Measurements from ENCODE around the gene CNTFR. TPM values are rescaled to one million over a fixed set of nuclear protein-coding genes. Genes with fewer than 3 reads are reported as not detected.

The CNTFR gene
- total RNA-seq, 1 experiment from 2014 or later = not detected

DNA sequence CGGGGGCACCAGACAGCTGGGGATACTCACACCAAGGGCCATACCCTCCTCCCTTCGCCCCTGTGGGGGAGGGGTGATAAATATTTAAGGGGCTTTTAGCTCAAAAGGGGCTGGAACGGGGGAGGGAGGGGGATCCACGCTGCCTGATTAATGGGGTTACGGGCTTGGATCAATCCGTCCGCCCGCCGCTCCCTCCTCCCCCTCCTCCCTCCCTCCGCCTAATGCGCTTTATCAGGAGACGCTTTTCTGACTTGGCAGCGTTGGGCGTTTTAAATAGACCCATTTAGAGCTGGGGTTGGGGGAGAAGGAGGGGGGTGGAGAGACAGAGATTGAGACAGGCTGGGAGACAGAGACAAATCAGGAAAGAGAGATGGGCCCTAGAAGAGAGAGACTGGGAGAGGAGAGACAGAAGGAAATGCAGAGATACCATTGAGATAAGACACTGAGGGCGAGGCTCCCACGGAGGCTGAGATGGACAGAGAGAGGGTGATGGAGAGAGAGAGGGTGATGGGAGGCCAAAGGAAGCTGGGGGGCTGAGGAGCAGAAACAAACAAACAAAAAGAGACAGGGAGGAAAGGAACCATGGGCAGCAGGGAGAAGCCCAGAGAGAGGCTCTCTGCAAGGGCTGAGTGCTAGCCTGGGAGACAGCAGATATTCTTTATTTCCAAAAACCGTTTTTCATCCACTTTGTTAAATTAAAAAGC is 10.3 kb downstream of the CNTFR start:
- BruUV-seq (replicated peaks) = no TSS peak
- H3K27ac Mint-ChIP-seq (ENCODE audit: unreplicated experiment) = no peak overlapping the region
- intact Hi-C loops (cut with micrococcal nuclease; ENCODE audit: unreplicated experiment) = no loop called here
- CTCF ChIA-PET = interaction anchor here (1.4 kb wide), 1 partner anchor 12 kb away, joined by 4 read pairs; no protein-coding TSS in a partner anchor
- no peak for DNase-seq
- H3K9me3 Mint-ChIP-seq (ENCODE audit: low read depth, unreplicated experiment) = no peaks in the 10 kb centered on the region
- peaks cover 93% of the 10 kb centered on the region for H3K27me3 Mint-ChIP-seq (ENCODE audit: unreplicated experiment)
- no peak overlapping the region for H3K4me3 Mint-ChIP-seq (ENCODE audit: low read depth, unreplicated experiment)
- TF ChIP-seq, protein P1, sequence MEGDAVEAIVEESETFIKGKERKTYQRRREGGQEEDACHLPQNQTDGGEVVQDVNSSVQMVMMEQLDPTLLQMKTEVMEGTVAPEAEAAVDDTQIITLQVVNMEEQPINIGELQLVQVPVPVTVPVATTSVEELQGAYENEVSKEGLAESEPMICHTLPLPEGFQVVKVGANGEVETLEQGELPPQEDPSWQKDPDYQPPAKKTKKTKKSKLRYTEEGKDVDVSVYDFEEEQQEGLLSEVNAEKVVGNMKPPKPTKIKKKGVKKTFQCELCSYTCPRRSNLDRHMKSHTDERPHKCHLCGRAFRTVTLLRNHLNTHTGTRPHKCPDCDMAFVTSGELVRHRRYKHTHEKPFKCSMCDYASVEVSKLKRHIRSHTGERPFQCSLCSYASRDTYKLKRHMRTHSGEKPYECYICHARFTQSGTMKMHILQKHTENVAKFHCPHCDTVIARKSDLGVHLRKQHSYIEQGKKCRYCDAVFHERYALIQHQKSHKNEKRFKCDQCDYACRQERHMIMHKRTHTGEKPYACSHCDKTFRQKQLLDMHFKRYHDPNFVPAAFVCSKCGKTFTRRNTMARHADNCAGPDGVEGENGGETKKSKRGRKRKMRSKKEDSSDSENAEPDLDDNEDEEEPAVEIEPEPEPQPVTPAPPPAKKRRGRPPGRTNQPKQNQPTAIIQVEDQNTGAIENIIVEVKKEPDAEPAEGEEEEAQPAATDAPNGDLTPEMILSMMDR (IDR thresholded peaks at IDR 0.05; ENCODE audit: unreplicated experiment) = no peak
- no peaks in the 10 kb centered on the region for H3K4me1 Mint-ChIP-seq (ENCODE audit: low read depth, unreplicated experiment)
- H3K36me3 Mint-ChIP-seq (ENCODE audit: insufficient read depth, unreplicated experiment) = peaks cover 5% of the 10 kb centered on the region

DNA sequence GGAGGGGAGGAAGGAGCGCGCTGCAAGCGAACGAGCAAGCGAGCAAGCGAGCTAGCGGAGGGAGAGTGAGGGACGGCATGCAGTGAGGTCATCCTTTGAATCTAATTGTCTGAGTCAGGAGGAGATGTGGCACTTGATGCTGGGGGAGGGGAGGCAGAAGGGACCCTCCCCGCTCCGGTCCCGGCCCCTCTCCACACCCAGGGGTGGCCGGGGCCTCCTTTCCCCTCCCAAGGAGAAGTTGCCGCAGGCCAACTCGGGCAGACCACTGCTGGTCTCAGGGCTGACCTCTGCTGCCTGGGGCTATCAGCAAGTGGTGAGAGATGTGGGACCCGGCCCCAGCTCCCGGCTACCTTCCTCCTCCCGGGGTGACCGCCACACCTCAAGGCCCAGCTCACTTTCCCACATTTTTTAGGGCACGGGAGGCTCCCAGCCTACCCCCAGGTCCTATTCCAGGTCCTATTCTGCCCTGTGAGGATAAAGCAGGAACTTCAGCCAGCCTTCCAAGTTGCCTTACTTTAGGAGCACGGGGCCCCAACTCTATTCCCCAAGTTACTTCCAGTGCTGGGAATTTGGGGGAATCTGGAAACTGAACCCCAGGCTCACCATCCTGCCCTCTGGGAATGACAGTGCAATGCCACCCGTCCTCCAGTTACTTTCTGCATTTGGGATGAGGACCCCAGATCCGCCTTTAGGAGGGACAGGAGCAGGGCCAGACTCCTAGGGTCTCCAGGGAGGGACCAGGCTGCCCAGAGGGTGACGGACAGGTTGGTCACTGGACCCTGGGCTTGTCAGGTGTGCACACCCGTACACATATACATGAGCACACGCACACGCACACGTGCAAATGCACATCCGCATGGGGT is 11.1 kb downstream of the CNTFR start:
- TF ChIP-seq, protein P1 (IDR thresholded peaks at IDR 0.05; ENCODE audit: unreplicated experiment) = no peak
- CTCF ChIA-PET = no interaction called here
- Mint-ChIP-seq H3K27ac (ENCODE audit: unreplicated experiment) (no peak overlapping the region), H3K4me3 (ENCODE audit: low read depth, unreplicated experiment) (no peak overlapping the region), H3K36me3 (ENCODE audit: insufficient read depth, unreplicated experiment) (peaks cover 5% of the 10 kb centered on the region), H3K4me1 (ENCODE audit: low read depth, unreplicated experiment) (no peaks in the 10 kb centered on the region), H3K27me3 (ENCODE audit: unreplicated experiment) (peaks cover 93% of the 10 kb centered on the region), H3K9me3 (ENCODE audit: low read depth, unreplicated experiment) (no peaks in the 10 kb centered on the region)
- BruUV-seq (replicated peaks) = no TSS peak
- DNase-seq = no peak
- intact Hi-C loops (cut with micrococcal nuclease; ENCODE audit: unreplicated experiment) = no loop called here

DNA sequence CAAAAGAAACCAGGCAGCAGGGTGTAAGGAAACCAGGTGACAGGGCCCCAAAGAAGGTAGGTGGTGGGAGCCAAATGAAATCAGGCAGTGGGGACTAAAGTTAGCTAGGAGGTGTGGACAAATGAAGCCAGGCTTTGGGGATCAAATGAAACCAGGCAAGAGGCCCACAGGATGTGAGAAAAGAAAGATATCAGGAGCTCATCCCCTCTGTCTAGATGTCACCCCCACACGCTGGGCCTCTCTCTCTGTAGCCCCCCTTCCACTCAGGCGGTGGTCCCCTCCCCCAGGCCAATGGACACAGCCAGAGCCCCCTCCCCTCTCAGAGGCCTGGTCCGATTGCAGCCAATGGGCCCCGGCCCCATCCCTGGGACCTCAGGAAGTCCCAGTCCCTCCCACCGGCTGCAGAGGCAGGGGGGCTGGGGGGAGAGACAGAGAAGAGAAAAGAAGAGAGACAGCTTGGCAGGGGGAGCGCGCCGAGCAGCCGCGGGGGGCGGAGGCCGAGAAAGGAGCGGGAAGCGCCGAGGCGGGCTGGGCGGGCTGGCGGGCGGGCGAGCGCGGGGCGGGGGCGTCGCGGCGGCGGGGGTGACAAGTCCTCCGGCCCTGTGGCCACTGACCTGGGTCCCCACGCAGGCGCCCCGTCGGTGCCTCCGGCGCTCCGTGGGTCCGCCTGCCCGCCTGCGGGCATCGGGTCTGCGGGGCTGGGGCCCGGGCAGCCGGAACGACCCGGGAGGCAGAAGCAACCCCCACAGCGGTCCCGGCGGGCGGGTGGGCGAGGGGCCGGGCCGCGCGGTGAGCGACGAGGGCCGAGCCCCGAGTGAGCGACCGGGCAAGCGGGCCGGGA is 11.9 kb downstream of the CNTFR start:
- CTCF ChIA-PET = no interaction called here
- Mint-ChIP-seq H3K4me1 (ENCODE audit: low read depth, unreplicated experiment) (no peaks in the 10 kb centered on the region), H3K27me3 (ENCODE audit: unreplicated experiment) (peaks cover 89% of the 10 kb centered on the region), H3K9me3 (ENCODE audit: low read depth, unreplicated experiment) (no peaks in the 10 kb centered on the region), H3K4me3 (ENCODE audit: low read depth, unreplicated experiment) (no peak overlapping the region), H3K36me3 (ENCODE audit: insufficient read depth, unreplicated experiment) (peaks cover 5% of the 10 kb centered on the region), H3K27ac (ENCODE audit: unreplicated experiment) (no peak overlapping the region)
- TF ChIP-seq, protein P1 (IDR thresholded peaks at IDR 0.05; ENCODE audit: unreplicated experiment) = no peak
- BruUV-seq (replicated peaks) = no TSS peak
- no peak for DNase-seq
- intact Hi-C loops (cut with micrococcal nuclease; ENCODE audit: unreplicated experiment) = no loop called here

DNA sequence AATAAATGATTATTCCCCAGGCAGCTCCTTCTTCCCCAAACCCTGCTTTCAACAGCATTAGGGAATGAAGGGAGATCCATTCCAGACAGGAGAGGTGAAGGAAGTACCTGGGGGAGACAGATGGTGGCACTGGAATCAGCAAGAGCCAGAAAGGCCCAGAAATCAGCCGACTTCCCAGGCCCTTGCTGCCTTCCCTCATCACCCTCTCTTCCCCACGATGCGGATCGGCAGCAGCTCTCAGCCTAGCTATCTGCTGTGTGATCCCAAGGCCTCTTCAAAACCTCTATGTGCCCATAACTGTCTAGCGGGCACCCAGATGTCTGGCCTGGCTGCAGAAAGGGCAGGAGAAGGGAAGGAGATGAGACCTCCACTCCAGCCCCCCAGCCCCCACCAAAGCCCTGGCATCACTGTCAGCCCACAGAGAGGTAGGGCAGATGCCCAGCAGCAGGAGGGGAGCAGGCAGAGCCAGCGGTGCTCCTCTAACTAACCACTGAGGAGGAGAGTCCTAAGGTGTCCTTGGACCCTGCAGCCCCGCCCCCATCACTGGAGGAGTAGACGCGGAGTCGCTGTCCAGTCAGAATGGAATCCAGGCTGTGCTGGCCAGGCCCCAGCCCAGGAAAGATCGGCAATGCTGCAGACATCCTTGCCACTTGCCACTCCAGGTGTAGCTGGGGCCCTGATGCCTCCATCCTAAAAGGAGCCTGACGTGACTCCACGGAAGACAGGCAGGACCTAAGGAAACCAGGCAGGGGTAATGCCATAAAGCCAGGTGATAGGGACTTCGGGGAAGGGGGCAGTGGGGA is 12.7 kb downstream of the CNTFR start:
- intact Hi-C loops (cut with micrococcal nuclease; ENCODE audit: unreplicated experiment) = no loop called here
- H3K36me3 Mint-ChIP-seq (ENCODE audit: insufficient read depth, unreplicated experiment) = peaks cover 5% of the 10 kb centered on the region
- no TSS peak for BruUV-seq (replicated peaks)
- peaks cover 86% of the 10 kb centered on the region for H3K27me3 Mint-ChIP-seq (ENCODE audit: unreplicated experiment)
- TF ChIP-seq, protein P1 (IDR thresholded peaks at IDR 0.05; ENCODE audit: unreplicated experiment) = no peak
- H3K9me3 Mint-ChIP-seq (ENCODE audit: low read depth, unreplicated experiment) = no peaks in the 10 kb centered on the region
- H3K4me3 Mint-ChIP-seq (ENCODE audit: low read depth, unreplicated experiment) = no peak overlapping the region
- H3K4me1 Mint-ChIP-seq (ENCODE audit: low read depth, unreplicated experiment) = no peaks in the 10 kb centered on the region
- no peak for DNase-seq
- no peak overlapping the region for H3K27ac Mint-ChIP-seq (ENCODE audit: unreplicated experiment)
- CTCF ChIA-PET = no interaction called here

All from Calu3 (cell line).